ENCODE data around the gene NHSL2. TPM values are rescaled to one million over a fixed set of nuclear protein-coding genes. Genes with fewer than 3 reads are reported as not detected.
A peak's percentile ranks its signal among the peaks of the same experiment; 100 is the strongest.

Gene NHSL2
- polyA plus RNA-seq, 3 donors, result 16.6 to 39.8 (median 22.8) TPM

DNA sequence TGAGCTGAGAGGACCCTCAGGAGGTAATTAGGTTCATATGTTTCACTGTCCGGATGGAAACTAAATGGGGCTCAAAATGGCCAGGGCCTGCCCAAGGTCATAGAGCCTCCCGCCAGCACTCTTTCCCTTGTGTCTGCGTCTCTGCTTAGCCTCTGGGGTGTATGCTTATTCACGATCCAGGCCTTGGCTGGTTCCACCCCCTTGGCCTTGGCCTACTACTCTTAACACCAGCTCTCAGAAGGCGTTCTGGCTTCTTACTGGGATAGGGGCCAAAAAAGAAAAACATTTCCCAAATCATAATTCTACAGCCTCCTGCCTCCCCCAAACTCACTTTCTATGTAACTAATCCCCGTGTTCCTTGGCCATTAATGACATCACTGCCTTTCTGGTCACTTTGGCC is 152.3 kb downstream of the NHSL2 start:
- Mint-ChIP-seq H3K9me3 (no peaks in the 10 kb centered on the region), H3K36me3 (no peaks in the 10 kb centered on the region), H3K4me1 (peaks cover 45% of the 10 kb centered on the region), H3K27me3 (ENCODE audit: low read depth in 3 of 3) (peaks cover 2 to 28% (median 2%) of the 10 kb centered on the region in 3 donors), H3K27ac (no peak overlapping the region), H3K4me3 (no peak overlapping the region)
- peaks cover 0 to 7% of the 10 kb centered on the region in 2 donors for H3K27me3 ChIP-seq (ENCODE audit: control insufficient read depth in 2 of 2, insufficient read depth in 2 of 2, low read length in 2 of 2)
- no peak overlapping the region for H3K27ac ChIP-seq (ENCODE audit: low read depth in 1 of 2, low read length in 2 of 2)
- H3K79me2 ChIP-seq (ENCODE audit: insufficient read depth, low read length), result no peaks in the 10 kb centered on the region
- no peaks in the 10 kb centered on the region for H4K20me1 ChIP-seq (ENCODE audit: insufficient read depth, low read length)
- H3K9ac ChIP-seq (ENCODE audit: insufficient read depth, low read length, poor library complexity, severe bottlenecking), result no peak overlapping the region
- peaks cover 24 to 42% of the 10 kb centered on the region in 2 donors for H3K4me1 ChIP-seq (ENCODE audit: control insufficient read depth in 1 of 2, insufficient read depth in 2 of 2, low read length in 2 of 2)
- TF ChIP-seq, protein P1, sequence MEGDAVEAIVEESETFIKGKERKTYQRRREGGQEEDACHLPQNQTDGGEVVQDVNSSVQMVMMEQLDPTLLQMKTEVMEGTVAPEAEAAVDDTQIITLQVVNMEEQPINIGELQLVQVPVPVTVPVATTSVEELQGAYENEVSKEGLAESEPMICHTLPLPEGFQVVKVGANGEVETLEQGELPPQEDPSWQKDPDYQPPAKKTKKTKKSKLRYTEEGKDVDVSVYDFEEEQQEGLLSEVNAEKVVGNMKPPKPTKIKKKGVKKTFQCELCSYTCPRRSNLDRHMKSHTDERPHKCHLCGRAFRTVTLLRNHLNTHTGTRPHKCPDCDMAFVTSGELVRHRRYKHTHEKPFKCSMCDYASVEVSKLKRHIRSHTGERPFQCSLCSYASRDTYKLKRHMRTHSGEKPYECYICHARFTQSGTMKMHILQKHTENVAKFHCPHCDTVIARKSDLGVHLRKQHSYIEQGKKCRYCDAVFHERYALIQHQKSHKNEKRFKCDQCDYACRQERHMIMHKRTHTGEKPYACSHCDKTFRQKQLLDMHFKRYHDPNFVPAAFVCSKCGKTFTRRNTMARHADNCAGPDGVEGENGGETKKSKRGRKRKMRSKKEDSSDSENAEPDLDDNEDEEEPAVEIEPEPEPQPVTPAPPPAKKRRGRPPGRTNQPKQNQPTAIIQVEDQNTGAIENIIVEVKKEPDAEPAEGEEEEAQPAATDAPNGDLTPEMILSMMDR (IDR thresholded peaks at IDR 0.05), result no peak
- H2AFZ ChIP-seq (ENCODE audit: insufficient read depth, low read depth, low read length, poor library complexity, severe bottlenecking), result no peak overlapping the region
- no peak for DNase-seq
- no peaks in the 10 kb centered on the region for H3K9me3 ChIP-seq (replicated peaks in 1 of 2; ENCODE audit: control insufficient read depth in 1 of 2, insufficient read depth in 1 of 2, low read length in 2 of 2)
- no peak overlapping the region for H3K4me3 ChIP-seq (replicated peaks in 1 of 3; ENCODE audit: low read depth in 2 of 3, low read length in 3 of 3)
- H3K36me3 ChIP-seq (replicated peaks in 1 of 2; ENCODE audit: control insufficient read depth in 1 of 2, insufficient read depth in 2 of 2, low read length in 2 of 2), result no peaks in the 10 kb centered on the region
- no CpG with 5 or more reads among the region's 6 CpGs for WGBS (ENCODE audit: insufficient coverage)
- intact Hi-C loops (cut with micrococcal nuclease), result loop anchor here in 1 of 2 donors (10.0 kb wide), 1 partner anchor 62 kb away; no protein-coding TSS in a partner anchor
- no peak overlapping the region for H3K4me2 ChIP-seq (replicated peaks; ENCODE audit: extremely low read depth, low read length, poor library complexity, severe bottlenecking)

DNA sequence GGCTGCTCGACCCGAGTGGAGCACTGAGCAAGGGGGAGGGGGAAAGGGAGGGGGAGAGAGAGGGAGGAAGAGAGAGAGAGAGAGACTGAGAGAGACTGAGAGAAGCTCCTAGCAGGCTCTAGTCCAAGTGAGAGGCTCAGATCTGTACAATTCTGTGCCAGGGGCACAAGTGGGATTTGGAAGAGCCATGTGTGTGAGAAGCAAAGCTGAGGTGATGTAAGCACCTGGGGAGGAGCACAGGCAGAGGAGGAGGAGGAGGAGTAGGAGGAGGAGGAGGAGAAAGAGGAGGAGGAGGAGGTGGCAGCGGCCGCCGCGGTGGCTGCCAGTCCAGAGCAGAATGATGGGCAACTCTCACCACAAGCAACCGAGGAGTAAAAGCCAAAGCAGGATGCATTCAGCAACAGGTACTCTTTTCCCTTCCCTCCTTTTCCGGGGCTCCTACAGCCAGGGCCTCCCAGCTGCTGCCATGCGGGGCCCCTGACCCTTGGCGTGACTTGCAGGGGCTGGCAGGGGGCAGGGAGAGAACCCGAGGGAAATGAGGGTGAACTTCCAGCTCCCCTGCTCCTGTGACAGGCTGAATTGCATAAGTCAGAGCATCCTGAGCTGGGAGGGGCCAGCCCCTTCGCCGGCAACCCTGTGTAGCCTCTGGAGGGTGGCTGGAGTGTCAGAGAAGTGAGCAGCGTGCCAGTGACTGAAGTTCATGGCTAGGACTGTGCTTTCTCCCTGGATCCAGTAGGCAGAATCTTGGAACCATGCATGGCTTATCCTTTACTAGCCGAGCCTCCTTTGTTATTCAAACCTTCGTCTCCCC is 158.9 kb downstream of the NHSL2 start:
- Mint-ChIP-seq H3K36me3 (no peaks in the 10 kb centered on the region), H3K4me1 (peaks cover 33% of the 10 kb centered on the region), H3K9me3 (no peaks in the 10 kb centered on the region), H3K27ac (peak overlapping the region in 2 of 7 donors; percentile 26 to 51), H3K4me3 (peak overlapping the region; percentile 41 to 79), H3K27me3 (ENCODE audit: low read depth in 3 of 3) (peaks cover 6 to 58% (median 7%) of the 10 kb centered on the region in 3 donors)
- Histone ChIP-seq H3K9me3 (replicated peaks in 1 of 2; ENCODE audit: control insufficient read depth in 1 of 2, insufficient read depth in 1 of 2, low read length in 2 of 2) (no peaks in the 10 kb centered on the region), H3K4me1 (ENCODE audit: control insufficient read depth in 1 of 2, insufficient read depth in 2 of 2, low read length in 2 of 2) (peaks cover 21 to 26% of the 10 kb centered on the region in 2 donors), H4K20me1 (ENCODE audit: insufficient read depth, low read length) (no peaks in the 10 kb centered on the region), H3K4me3 (replicated peaks in 1 of 3; ENCODE audit: low read depth in 2 of 3, low read length in 3 of 3) (peak overlapping the region in 1 of 3 experiments; percentile 42), H3K36me3 (replicated peaks in 1 of 2; ENCODE audit: control insufficient read depth in 1 of 2, insufficient read depth in 2 of 2, low read length in 2 of 2) (no peaks in the 10 kb centered on the region), H3K27ac (ENCODE audit: low read depth in 1 of 2, low read length in 2 of 2) (no peak overlapping the region), H3K79me2 (ENCODE audit: insufficient read depth, low read length) (no peaks in the 10 kb centered on the region), H2AFZ (ENCODE audit: insufficient read depth, low read depth, low read length, poor library complexity, severe bottlenecking) (no peak overlapping the region), H3K9ac (ENCODE audit: insufficient read depth, low read length, poor library complexity, severe bottlenecking) (no peak overlapping the region), H3K4me2 (replicated peaks; ENCODE audit: extremely low read depth, low read length, poor library complexity, severe bottlenecking) (peak overlapping the region; percentile 53), H3K27me3 (ENCODE audit: control insufficient read depth in 2 of 2, insufficient read depth in 2 of 2, low read length in 2 of 2) (peaks cover 0 to 5% of the 10 kb centered on the region in 2 donors)
- TF ChIP-seq, protein P1 (IDR thresholded peaks at IDR 0.05), result no peak
- DNase-seq, result peak; percentile 33 to 43 (median 43)
- 0% methylated on average over 4 of the region's 16 CpGs for WGBS (ENCODE audit: insufficient coverage)
- intact Hi-C loops (cut with micrococcal nuclease), result loop anchor here in 1 of 2 donors (10.0 kb wide), 1 partner anchor 55 kb away; no protein-coding TSS in a partner anchor
